Mesothelial cell of epicardium (in vitro differentiated cells): ENCODE measurements around the gene PARP4. TPM values are rescaled to one million over a fixed set of nuclear protein-coding genes. Genes with fewer than 3 reads are reported as not detected.
A peak's percentile ranks its signal among the peaks of the same experiment; 100 is the strongest.
"Not testable (repeated sequence)": the region's sequence is repeated elsewhere in the genome, so short reads cannot be mapped to it uniquely, and the experiment has no call there.

Source experiments
- DNase-seq, 2 experiments: peaks; one replicate each; pipeline ENCODE4 v3.0.0; 2021; ENCODE audit warnings: low spot score in 2 of 2; ENCODE audit not compliant: unreplicated experiment in 2 of 2
- H3K27ac Mint-ChIP-seq: 2 replicates; pipeline ENCODE4 v1.8.0; 2021; ENCODE audit warnings: mixed read lengths
- H3K27me3 Mint-ChIP-seq: 2 replicates; pipeline ENCODE4 v1.8.0; 2021; ENCODE audit warnings: low read depth, mixed read lengths
- H3K36me3 Mint-ChIP-seq: 2 replicates; pipeline ENCODE4 v1.8.0; 2021; ENCODE audit warnings: mixed read lengths
- H3K4me1 Mint-ChIP-seq: 2 replicates; pipeline ENCODE4 v1.8.0; 2021; ENCODE audit warnings: mixed read lengths
- H3K4me3 Mint-ChIP-seq: 2 replicates; pipeline ENCODE4 v1.8.0; 2021; ENCODE audit warnings: mild to moderate bottlenecking, moderate library complexity, mixed read lengths
- H3K9me3 Mint-ChIP-seq: 2 replicates; pipeline ENCODE4 v1.8.0; 2021; ENCODE audit warnings: mixed read lengths
- CTCF ChIP-seq: fragments of 200-600 bp; sonication (generic); IDR thresholded peaks from one replicate; pipeline ENCODE4 v1.5.0; 2021; ENCODE audit warnings: antibody characterized with exemption; ENCODE audit not compliant: unreplicated experiment
- total RNA-seq: library from RNA; stranded (reverse); gene quantifications from 3 replicates; pipeline ENCODE4 v1.2.1, GENCODE V29; 2021

Gene PARP4
- total RNA-seq, 1 donor from 2014 or later: 44.2 TPM

GRCh38 chr13:24506698-24507335 lies 5.8 kb downstream of the PARP4 start:
- Mint-ChIP-seq H3K4me3 (no peak overlapping the region), H3K27me3 (no peaks in the 10 kb centered on the region), H3K27ac (no peak overlapping the region), H3K9me3 (no peaks in the 10 kb centered on the region), H3K4me1 (peaks cover 25% of the 10 kb centered on the region), H3K36me3 (peaks cover 9% of the 10 kb centered on the region)
- no peak for TF ChIP-seq CTCF
- DNase-seq: no peak

- not testable (repeated sequence) for H3K4me3 Mint-ChIP-seq, H3K27ac Mint-ChIP-seq, H3K9me3 Mint-ChIP-seq, DNase-seq, H3K27me3 Mint-ChIP-seq, H3K36me3 Mint-ChIP-seq
- peaks cover 23% of the 10 kb centered on the region for H3K4me1 Mint-ChIP-seq
Measured at GRCh38 chr13:24506283-24506682, 6.3 kb downstream of the PARP4 start.

- H3K27ac Mint-ChIP-seq: no peak overlapping the region
- H3K4me1 Mint-ChIP-seq: peaks cover 24% of the 10 kb centered on the region
- DNase-seq: no peak
- no peak overlapping the region for H3K4me3 Mint-ChIP-seq
- TF ChIP-seq CTCF: no peak
- H3K9me3 Mint-ChIP-seq: no peaks in the 10 kb centered on the region
- H3K36me3 Mint-ChIP-seq: peaks cover 9% of the 10 kb centered on the region
- no peaks in the 10 kb centered on the region for H3K27me3 Mint-ChIP-seq
Measured at GRCh38 chr13:24505756-24506155, 6.8 kb downstream of the PARP4 start.

GRCh38 chr13:24505256-24505655 lies 7.3 kb downstream of the PARP4 start:
- Mint-ChIP-seq H3K36me3 (peaks cover 9% of the 10 kb centered on the region), H3K4me3 (no peak overlapping the region), H3K9me3 (no peaks in the 10 kb centered on the region), H3K4me1 (peaks cover 25% of the 10 kb centered on the region), H3K27ac (no peak overlapping the region), H3K27me3 (no peaks in the 10 kb centered on the region)
- TF ChIP-seq CTCF: no peak
- no peak for DNase-seq

- H3K27me3 Mint-ChIP-seq: no peaks in the 10 kb centered on the region
- H3K4me3 Mint-ChIP-seq: no peak overlapping the region
- no peak for TF ChIP-seq CTCF
- H3K27ac Mint-ChIP-seq: peak overlapping the region; percentile 4
- H3K9me3 Mint-ChIP-seq: no peaks in the 10 kb centered on the region
- peaks cover 12% of the 10 kb centered on the region for H3K36me3 Mint-ChIP-seq
- peaks cover 25% of the 10 kb centered on the region for H3K4me1 Mint-ChIP-seq
- DNase-seq: no peak
Measured at GRCh38 chr13:24503379-24503696, 9.2 kb downstream of the PARP4 start.

GRCh38 chr13:24502533-24503378 lies 9.8 kb downstream of the PARP4 start:
- no peaks in the 10 kb centered on the region for H3K9me3 Mint-ChIP-seq
- no peak for DNase-seq
- TF ChIP-seq CTCF: no peak
- H3K4me1 Mint-ChIP-seq: peaks cover 25% of the 10 kb centered on the region
- H3K4me3 Mint-ChIP-seq: no peak overlapping the region
- peaks cover 11% of the 10 kb centered on the region for H3K36me3 Mint-ChIP-seq
- no peaks in the 10 kb centered on the region for H3K27me3 Mint-ChIP-seq
- H3K27ac Mint-ChIP-seq: peak overlapping the region; percentile 4
